ENCODE measurements around the gene ITGBL1. TPM values are rescaled to one million over a fixed set of nuclear protein-coding genes. Genes with fewer than 3 reads are reported as not detected.

ITGBL1 gene
- polyA plus RNA-seq, 4 donors = 0.06 to 0.73 TPM; not detected in 2

GRCh38 chr13:101417043-101417406 is 35.5 kb upstream of the ITGBL1 start:
- no peak for FAIRE-seq
- 20 to 21% (median 21%) methylated on average over 3 of the region's 3 CpGs for WGBS, 3 donors
- no peak overlapping the region for H3K27ac ChIP-seq (ENCODE audit: low read depth in 1 of 3, low read length in 2 of 3)
- no peak for DNase-seq
- H3K4me3 ChIP-seq (ENCODE audit: low read depth in 1 of 3, low read length in 3 of 3) = no peak overlapping the region
- no peaks in the 10 kb centered on the region for H3K9me3 ChIP-seq (ENCODE audit: control insufficient read depth in 2 of 2, insufficient read depth in 1 of 2, low read depth in 1 of 2, low read length in 1 of 2)
- H3K27me3 ChIP-seq (ENCODE audit: control insufficient read depth in 3 of 3, insufficient read depth in 3 of 3, low read length in 3 of 3) = peaks cover 0 to 30% (median 15%) of the 10 kb centered on the region in 3 donors
- no peaks in the 10 kb centered on the region for H3K4me1 ChIP-seq (ENCODE audit: control insufficient read depth in 3 of 3, insufficient read depth in 2 of 3, low read depth in 1 of 3, low read length in 2 of 3)
- no peaks in the 10 kb centered on the region for H3K36me3 ChIP-seq (ENCODE audit: control insufficient read depth in 3 of 3, insufficient read depth in 2 of 3, low read depth in 1 of 3, low read length in 3 of 3)

DNA sequence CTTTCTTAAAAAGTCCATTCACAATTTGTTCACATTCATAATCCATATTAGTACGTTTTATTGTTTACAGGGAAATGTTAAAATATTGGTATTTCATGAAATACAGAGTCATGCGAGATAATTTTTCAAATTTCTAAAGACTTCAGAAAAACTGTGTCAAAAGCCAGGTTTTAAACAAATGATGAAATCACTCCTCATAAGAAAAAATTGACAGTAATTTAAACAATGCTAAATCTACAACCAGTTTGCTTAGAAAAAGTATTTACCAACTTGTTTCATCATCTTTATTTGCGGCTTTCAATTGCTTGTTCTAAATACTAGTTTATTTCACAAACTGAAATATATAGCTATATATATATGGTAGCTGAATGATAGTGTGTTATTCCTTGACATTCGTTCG is 35.0 kb upstream of the ITGBL1 start:
- no peak overlapping the region for H3K27ac ChIP-seq (ENCODE audit: low read depth in 1 of 3, low read length in 2 of 3)
- no peaks in the 10 kb centered on the region for H3K36me3 ChIP-seq (ENCODE audit: control insufficient read depth in 3 of 3, insufficient read depth in 2 of 3, low read depth in 1 of 3, low read length in 3 of 3)
- peaks cover 0 to 30% (median 15%) of the 10 kb centered on the region in 3 donors for H3K27me3 ChIP-seq (ENCODE audit: control insufficient read depth in 3 of 3, insufficient read depth in 3 of 3, low read length in 3 of 3)
- WGBS, 3 donors = 83 to 86% (median 84%) methylated on average over 5 of the region's 5 CpGs
- H3K4me3 ChIP-seq (ENCODE audit: low read depth in 1 of 3, low read length in 3 of 3) = no peak overlapping the region
- DNase-seq (no peak), FAIRE-seq (no peak)
- H3K4me1 ChIP-seq (ENCODE audit: control insufficient read depth in 3 of 3, insufficient read depth in 2 of 3, low read depth in 1 of 3, low read length in 2 of 3) = no peaks in the 10 kb centered on the region
- no peaks in the 10 kb centered on the region for H3K9me3 ChIP-seq (ENCODE audit: control insufficient read depth in 2 of 2, insufficient read depth in 1 of 2, low read depth in 1 of 2, low read length in 1 of 2)

- H3K27me3 ChIP-seq (ENCODE audit: control insufficient read depth in 3 of 3, insufficient read depth in 3 of 3, low read length in 3 of 3) = peaks cover 0 to under 1% (median 0%) of the 10 kb centered on the region in 3 donors
- DNase-seq = no peak
- no peaks in the 10 kb centered on the region for H3K36me3 ChIP-seq (ENCODE audit: control insufficient read depth in 3 of 3, insufficient read depth in 2 of 3, low read depth in 1 of 3, low read length in 3 of 3)
- no peak overlapping the region for H3K27ac ChIP-seq (ENCODE audit: low read depth in 1 of 3, low read length in 2 of 3)
- H3K4me3 ChIP-seq (ENCODE audit: low read depth in 1 of 3, low read length in 3 of 3) = no peak overlapping the region
- no peaks in the 10 kb centered on the region for H3K4me1 ChIP-seq (ENCODE audit: control insufficient read depth in 3 of 3, insufficient read depth in 2 of 3, low read depth in 1 of 3, low read length in 2 of 3)
- FAIRE-seq = no peak
- H3K9me3 ChIP-seq (ENCODE audit: control insufficient read depth in 2 of 2, insufficient read depth in 1 of 2, low read depth in 1 of 2, low read length in 1 of 2) = no peaks in the 10 kb centered on the region
- 48 to 79% (median 70%) methylated on average over 2 of the region's 2 CpGs for WGBS, 3 donors
Measured at GRCh38 chr13:101423872-101424271, 28.6 kb upstream of the ITGBL1 start.

DNA sequence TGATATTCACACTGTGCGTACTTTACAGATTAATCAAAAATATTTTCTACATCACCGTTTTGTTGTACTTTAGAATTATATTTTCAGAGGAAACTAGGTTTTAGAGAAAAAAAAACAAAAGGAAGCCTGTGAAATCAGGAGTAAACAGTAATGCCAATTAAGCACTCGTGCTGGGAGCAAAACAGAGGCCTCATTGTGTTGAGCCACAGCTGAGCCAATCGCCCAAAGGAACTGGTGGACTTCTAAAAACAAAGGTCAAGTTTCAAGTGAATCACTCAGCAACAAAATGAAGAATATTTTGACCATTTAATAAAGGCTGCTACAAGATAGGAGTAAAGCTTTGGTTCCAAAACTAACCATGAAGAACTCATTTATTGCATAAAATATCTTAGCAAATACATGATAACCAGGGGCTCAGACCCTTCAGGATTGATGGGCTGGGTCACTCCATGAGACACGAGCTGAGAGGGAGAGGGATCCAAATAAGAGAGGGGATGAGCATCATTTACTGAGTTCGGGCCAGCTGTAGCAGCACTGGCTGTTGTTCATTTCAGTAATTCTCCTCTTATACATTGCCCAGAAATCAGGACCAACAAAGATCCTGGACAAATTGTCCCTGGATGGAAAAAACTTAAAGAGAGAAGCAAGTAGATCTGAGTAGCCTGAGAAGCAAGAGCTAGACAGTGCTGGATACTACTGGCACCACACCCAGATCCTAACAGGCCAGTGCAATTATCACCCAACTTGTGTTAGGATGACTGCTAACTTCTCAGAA is 27.9 kb upstream of the ITGBL1 start:
- no peak overlapping the region for H3K4me3 ChIP-seq (ENCODE audit: low read depth in 1 of 3, low read length in 3 of 3)
- H3K9me3 ChIP-seq (ENCODE audit: control insufficient read depth in 2 of 2, insufficient read depth in 1 of 2, low read depth in 1 of 2, low read length in 1 of 2) = no peaks in the 10 kb centered on the region
- DNase-seq = no peak
- no peak overlapping the region for H3K27ac ChIP-seq (ENCODE audit: low read depth in 1 of 3, low read length in 2 of 3)
- WGBS, 3 donors = 37 to 47% (median 42%) methylated on average over 6 of the region's 6 CpGs
- H3K36me3 ChIP-seq (ENCODE audit: control insufficient read depth in 3 of 3, insufficient read depth in 2 of 3, low read depth in 1 of 3, low read length in 3 of 3) = no peaks in the 10 kb centered on the region
- H3K27me3 ChIP-seq (ENCODE audit: control insufficient read depth in 3 of 3, insufficient read depth in 3 of 3, low read length in 3 of 3) = no peaks in the 10 kb centered on the region
- H3K4me1 ChIP-seq (ENCODE audit: control insufficient read depth in 3 of 3, insufficient read depth in 2 of 3, low read depth in 1 of 3, low read length in 2 of 3) = no peaks in the 10 kb centered on the region
- no peak for FAIRE-seq

DNA sequence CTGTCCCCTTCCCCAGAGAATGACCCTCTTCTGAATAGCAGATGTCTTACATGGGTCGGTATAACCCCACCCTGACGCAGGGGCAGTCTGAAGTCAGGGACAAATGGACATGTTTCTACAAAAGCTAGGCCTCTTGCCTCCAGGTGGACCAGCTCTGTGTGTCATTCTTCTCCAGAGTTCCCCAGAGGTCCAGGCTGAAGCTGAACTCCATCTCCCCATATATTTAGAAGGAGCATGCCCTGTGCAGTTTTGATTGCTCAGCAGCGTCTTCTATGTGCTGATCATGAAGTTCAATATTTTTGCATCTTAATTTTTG is 27.4 kb upstream of the ITGBL1 start:
- no peaks in the 10 kb centered on the region for H3K4me1 ChIP-seq (ENCODE audit: control insufficient read depth in 3 of 3, insufficient read depth in 2 of 3, low read depth in 1 of 3, low read length in 2 of 3)
- H3K36me3 ChIP-seq (ENCODE audit: control insufficient read depth in 3 of 3, insufficient read depth in 2 of 3, low read depth in 1 of 3, low read length in 3 of 3) = no peaks in the 10 kb centered on the region
- no peak overlapping the region for H3K4me3 ChIP-seq (ENCODE audit: low read depth in 1 of 3, low read length in 3 of 3)
- DNase-seq (no peak), FAIRE-seq (no peak)
- 85 to 89% (median 88%) methylated on average over 3 of the region's 3 CpGs for WGBS, 3 donors
- H3K27me3 ChIP-seq (ENCODE audit: control insufficient read depth in 3 of 3, insufficient read depth in 3 of 3, low read length in 3 of 3) = no peaks in the 10 kb centered on the region
- H3K9me3 ChIP-seq (ENCODE audit: control insufficient read depth in 2 of 2, insufficient read depth in 1 of 2, low read depth in 1 of 2, low read length in 1 of 2) = no peaks in the 10 kb centered on the region
- H3K27ac ChIP-seq (ENCODE audit: low read depth in 1 of 3, low read length in 2 of 3) = no peak overlapping the region

DNA sequence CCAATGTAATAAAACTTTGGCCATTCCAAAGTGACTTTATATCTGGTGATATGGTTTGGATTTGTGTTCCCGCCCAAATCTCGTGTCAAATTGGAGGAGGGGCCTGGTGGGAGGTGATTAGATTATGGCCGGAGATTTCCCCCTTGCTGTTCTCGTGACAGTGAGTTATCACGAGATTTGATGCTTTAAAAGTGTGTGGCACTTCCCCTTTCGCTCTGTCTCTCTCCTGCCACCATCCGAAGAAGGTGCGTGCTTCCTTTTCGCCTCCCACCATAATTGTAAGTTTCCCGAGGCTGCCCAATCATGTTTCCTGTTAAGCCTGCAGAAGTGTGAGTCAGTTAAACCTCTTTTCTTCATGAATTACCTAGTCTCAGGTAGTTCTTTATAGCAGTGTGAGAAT is 26.9 kb upstream of the ITGBL1 start:
- DNase-seq (no peak), FAIRE-seq (no peak)
- WGBS, 3 donors = 60 to 75% (median 62%) methylated on average over 10 of the region's 10 CpGs
- Histone ChIP-seq H3K4me3 (ENCODE audit: low read depth in 1 of 3, low read length in 3 of 3) (no peak overlapping the region), H3K36me3 (ENCODE audit: control insufficient read depth in 3 of 3, insufficient read depth in 2 of 3, low read depth in 1 of 3, low read length in 3 of 3) (no peaks in the 10 kb centered on the region), H3K27ac (ENCODE audit: low read depth in 1 of 3, low read length in 2 of 3) (no peak overlapping the region), H3K27me3 (ENCODE audit: control insufficient read depth in 3 of 3, insufficient read depth in 3 of 3, low read length in 3 of 3) (no peaks in the 10 kb centered on the region), H3K4me1 (ENCODE audit: control insufficient read depth in 3 of 3, insufficient read depth in 2 of 3, low read depth in 1 of 3, low read length in 2 of 3) (no peaks in the 10 kb centered on the region), H3K9me3 (ENCODE audit: control insufficient read depth in 2 of 2, insufficient read depth in 1 of 2, low read depth in 1 of 2, low read length in 1 of 2) (no peaks in the 10 kb centered on the region)

DNA sequence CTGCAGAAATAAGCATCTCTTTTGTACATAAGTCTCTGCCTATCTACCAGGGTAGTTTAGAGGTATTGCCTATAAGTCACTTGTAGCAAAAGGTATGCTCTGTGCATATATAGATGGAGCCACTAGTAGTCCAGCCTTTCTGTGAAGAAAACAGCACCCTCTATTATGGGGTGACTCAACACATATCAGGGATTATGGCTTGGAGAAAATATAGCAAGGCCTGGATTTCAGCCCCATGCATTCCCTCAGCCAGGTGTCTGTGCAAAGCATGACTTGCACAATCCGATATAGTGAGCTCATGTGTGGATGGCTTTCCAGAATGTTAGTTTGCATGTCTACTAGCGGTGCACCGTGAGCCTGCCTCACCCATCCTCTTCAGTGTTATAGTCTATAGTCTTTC is 22.7 kb upstream of the ITGBL1 start:
- WGBS, 3 donors = 88 to 92% (median 88%) methylated on average over 3 of the region's 3 CpGs
- FAIRE-seq = no peak
- Histone ChIP-seq H3K4me1 (ENCODE audit: control insufficient read depth in 3 of 3, insufficient read depth in 2 of 3, low read depth in 1 of 3, low read length in 2 of 3) (no peaks in the 10 kb centered on the region), H3K4me3 (ENCODE audit: low read depth in 1 of 3, low read length in 3 of 3) (no peak overlapping the region), H3K9me3 (ENCODE audit: control insufficient read depth in 2 of 2, insufficient read depth in 1 of 2, low read depth in 1 of 2, low read length in 1 of 2) (no peaks in the 10 kb centered on the region), H3K27me3 (ENCODE audit: control insufficient read depth in 3 of 3, insufficient read depth in 3 of 3, low read length in 3 of 3) (no peaks in the 10 kb centered on the region), H3K36me3 (ENCODE audit: control insufficient read depth in 3 of 3, insufficient read depth in 2 of 3, low read depth in 1 of 3, low read length in 3 of 3) (no peaks in the 10 kb centered on the region), H3K27ac (ENCODE audit: low read depth in 1 of 3, low read length in 2 of 3) (no peak overlapping the region)
- no peak for DNase-seq

DNA sequence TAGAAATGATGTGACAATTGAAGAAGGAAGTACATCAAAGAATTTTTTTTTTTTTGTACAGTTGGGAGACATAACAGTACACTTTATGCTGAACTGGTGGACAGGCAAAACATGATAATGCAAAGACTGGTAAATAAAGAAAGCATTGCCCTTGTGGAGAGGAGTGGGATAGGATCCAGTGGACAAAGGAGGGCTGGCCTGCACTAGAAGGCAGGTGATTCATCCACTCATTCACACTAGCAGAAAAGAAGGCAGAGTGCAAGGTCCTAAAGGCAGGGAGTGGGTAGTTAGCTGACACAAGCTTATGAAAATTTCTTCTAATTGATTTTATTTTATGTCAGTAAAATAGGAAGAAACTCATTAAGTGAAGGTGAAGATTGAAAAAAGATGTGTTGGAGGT is 18.6 kb upstream of the ITGBL1 start:
- H3K27ac ChIP-seq (ENCODE audit: low read depth in 1 of 3, low read length in 2 of 3) = no peak overlapping the region
- H3K27me3 ChIP-seq (ENCODE audit: control insufficient read depth in 3 of 3, insufficient read depth in 3 of 3, low read length in 3 of 3) = no peaks in the 10 kb centered on the region
- no peak overlapping the region for H3K4me3 ChIP-seq (ENCODE audit: low read depth in 1 of 3, low read length in 3 of 3)
- H3K36me3 ChIP-seq (ENCODE audit: control insufficient read depth in 3 of 3, insufficient read depth in 2 of 3, low read depth in 1 of 3, low read length in 3 of 3) = no peaks in the 10 kb centered on the region
- no peaks in the 10 kb centered on the region for H3K4me1 ChIP-seq (ENCODE audit: control insufficient read depth in 3 of 3, insufficient read depth in 2 of 3, low read depth in 1 of 3, low read length in 2 of 3)
- no peak for FAIRE-seq
- DNase-seq = no peak
- H3K9me3 ChIP-seq (ENCODE audit: control insufficient read depth in 2 of 2, insufficient read depth in 1 of 2, low read depth in 1 of 2, low read length in 1 of 2) = no peaks in the 10 kb centered on the region

DNA sequence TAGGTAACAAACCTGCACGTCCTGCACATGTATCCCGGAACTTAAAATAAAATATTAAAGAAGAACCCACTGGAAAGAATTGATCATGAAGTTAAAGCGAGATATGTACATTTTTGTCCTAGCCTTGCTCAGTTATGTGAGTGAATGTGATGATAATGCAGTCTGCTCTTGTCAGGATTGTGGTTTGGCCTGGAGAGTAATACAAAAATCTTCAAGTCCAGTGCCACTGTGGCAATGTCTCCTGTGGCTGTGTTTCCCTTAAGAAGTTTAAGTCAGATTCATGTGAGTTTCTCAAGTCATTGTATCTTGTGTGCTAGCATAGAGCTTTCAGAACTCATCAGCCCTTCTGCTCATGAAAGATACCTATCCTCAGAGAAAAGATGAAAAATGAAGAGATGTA is 18.0 kb upstream of the ITGBL1 start:
- Histone ChIP-seq H3K4me1 (ENCODE audit: control insufficient read depth in 3 of 3, insufficient read depth in 2 of 3, low read depth in 1 of 3, low read length in 2 of 3) (no peaks in the 10 kb centered on the region), H3K4me3 (ENCODE audit: low read depth in 1 of 3, low read length in 3 of 3) (no peak overlapping the region), H3K27me3 (ENCODE audit: control insufficient read depth in 3 of 3, insufficient read depth in 3 of 3, low read length in 3 of 3) (no peaks in the 10 kb centered on the region), H3K27ac (ENCODE audit: low read depth in 1 of 3, low read length in 2 of 3) (no peak overlapping the region), H3K36me3 (ENCODE audit: control insufficient read depth in 3 of 3, insufficient read depth in 2 of 3, low read depth in 1 of 3, low read length in 3 of 3) (no peaks in the 10 kb centered on the region), H3K9me3 (ENCODE audit: control insufficient read depth in 2 of 2, insufficient read depth in 1 of 2, low read depth in 1 of 2, low read length in 1 of 2) (no peaks in the 10 kb centered on the region)
- WGBS, 3 donors = 77 to 87% (median 81%) methylated on average over 3 of the region's 3 CpGs
- no peak for FAIRE-seq
- no peak for DNase-seq
